Suprapubic skin (tissue), 4 donors: Measurements from ENCODE around the gene MKLN1. TPM values are rescaled to one million over a fixed set of nuclear protein-coding genes. Genes with fewer than 3 reads are reported as not detected.

Source experiments
- DNase-seq, 2 donors: peaks; one replicate each; pipeline ENCODE4 v3.0.0-alpha.2; 2019; ENCODE audit warnings: low spot score in 2 of 2
- H3K27ac ChIP-seq: fragments of 200-600 bp; sonication (generic); one replicate; pipeline ENCODE4 v1.5.1; 2019
- H3K27me3 ChIP-seq: fragments of 200-600 bp; sonication (generic); one replicate; pipeline ENCODE4 v1.5.1; 2019
- H3K36me3 ChIP-seq: fragments of 200-600 bp; sonication (generic); one replicate; pipeline ENCODE4 v1.5.1; 2019
- H3K4me1 ChIP-seq: fragments of 200-600 bp; sonication (generic); one replicate; pipeline ENCODE4 v1.5.1; 2019
- H3K4me3 ChIP-seq: fragments of 200-600 bp; sonication (generic); one replicate; pipeline ENCODE4 v1.5.1; 2019; ENCODE audit warnings: mild to moderate bottlenecking
- H3K9me3 ChIP-seq: fragments of 200-600 bp; sonication (generic); one replicate; pipeline ENCODE4 v1.5.1; 2019
- EP300 ChIP-seq: sonication (generic); formaldehyde crosslinking; IDR thresholded peaks from one replicate; pipeline ENCODE4 v1.6.1; 2017; ENCODE audit warnings: antibody characterized with exemption
- POLR2A ChIP-seq, 2 donors: fragments of 450-650 bp; IDR thresholded peaks; one replicate each; pipeline ENCODE4 v1.6.1; 2017; ENCODE audit warnings: antibody characterized with exemption in 2 of 2, mild to moderate bottlenecking in 2 of 2, moderate library complexity in 2 of 2
- POLR2AphosphoS5 ChIP-seq, 3 donors: sonication (generic); formaldehyde crosslinking; IDR thresholded peaks; one replicate each; pipeline ENCODE4 v1.6.1; 2017; ENCODE audit warnings: antibody characterized with exemption in 3 of 3
- WGBS: methylation state at CpG from one replicate; pipeline ENCODE4 v1.1.5; 2018; 5-methylcytosine and 5-hydroxymethylcytosine counted together
- total RNA-seq, 4 donors: library from RNA; depleted of rRNA; stranded (reverse); fragments of >200 nt; gene quantifications; one replicate each; pipeline ENCODE4 v1.1.0, GENCODE V29; 2016
- TF ChIP-seq, protein P1 (sequence below), 2 donors: fragments of 200-600 bp in 1 of 2; fragments of 450-650 bp in 1 of 2; sonication (generic) in 1 of 2; IDR thresholded peaks; one replicate each; pipeline ENCODE4 v1.5.1; 2016 to 2019; ENCODE audit warnings: antibody characterized with exemption in 2 of 2, mild to moderate bottlenecking in 1 of 2, moderate library complexity in 1 of 2

Gene MKLN1
- total RNA-seq = 10 to 100 TPM; 32.9 to 76.0 (median 39.9) TPM

DNA sequence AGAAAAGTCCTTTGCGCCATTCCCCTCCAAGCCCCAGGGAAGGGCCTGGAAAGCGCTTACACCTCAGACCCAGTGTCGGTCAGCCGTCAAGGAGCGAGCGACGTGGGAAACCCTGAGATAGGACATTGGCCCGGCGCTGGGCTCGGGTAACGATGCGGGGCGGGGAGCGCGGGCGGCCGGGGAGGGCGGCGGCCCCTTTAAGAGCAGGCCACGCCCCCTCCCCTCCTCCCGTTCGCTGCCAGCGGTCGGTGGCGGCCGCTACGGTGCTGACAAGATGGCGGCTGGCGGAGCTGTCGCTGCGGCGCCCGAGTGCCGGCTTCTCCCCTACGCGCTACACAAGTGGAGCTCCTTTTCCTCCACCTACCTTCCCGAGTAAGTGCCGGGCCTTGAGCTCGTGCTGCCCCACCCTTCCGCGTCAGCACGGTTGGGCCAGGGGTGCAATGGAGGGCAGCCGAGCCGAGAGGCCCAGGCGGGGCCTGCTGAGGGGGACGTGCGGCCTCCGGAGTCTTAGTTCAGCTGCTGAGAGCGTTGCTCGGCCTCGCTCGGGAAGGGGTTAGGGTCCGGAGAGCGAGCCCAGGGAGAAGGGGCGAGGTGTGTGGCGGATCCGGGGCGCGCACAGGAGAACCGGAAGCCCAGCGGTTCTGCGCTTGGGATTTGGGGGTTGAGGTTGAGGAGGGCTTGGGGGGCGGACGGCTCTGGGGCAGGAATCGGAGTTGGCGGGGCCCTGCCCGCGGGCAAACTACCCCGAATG, at the start of gene MKLN1:
Gene MKLN1, plus strand, starts transcription at position 251 of the 751 bp plus-strand sequence. Its CDS starts 24 bp downstream, at position 275.
- Histone ChIP-seq H3K27me3 (no peaks in the 10 kb centered on the region), H3K27ac (peak within 1 kb of the TSS; percentile 98), H3K9me3 (no peaks in the 10 kb centered on the region), H3K36me3 (no peaks in the 10 kb centered on the region), H3K4me3 (peak within 1 kb of the TSS; percentile 76), H3K4me1 (peaks cover 41% of the 10 kb centered on the region)
- 0% methylated on average over 14 of the region's 69 CpGs for WGBS
- TF ChIP-seq POLR2A (IDR thresholded peaks at IDR 0.05) (peak; percentile 79 to 93), EP300 (no peak), POLR2AphosphoS5 (IDR thresholded peaks at IDR 0.05) (peak; percentile 79 to 90 (median 90))
- TF ChIP-seq, protein P1, sequence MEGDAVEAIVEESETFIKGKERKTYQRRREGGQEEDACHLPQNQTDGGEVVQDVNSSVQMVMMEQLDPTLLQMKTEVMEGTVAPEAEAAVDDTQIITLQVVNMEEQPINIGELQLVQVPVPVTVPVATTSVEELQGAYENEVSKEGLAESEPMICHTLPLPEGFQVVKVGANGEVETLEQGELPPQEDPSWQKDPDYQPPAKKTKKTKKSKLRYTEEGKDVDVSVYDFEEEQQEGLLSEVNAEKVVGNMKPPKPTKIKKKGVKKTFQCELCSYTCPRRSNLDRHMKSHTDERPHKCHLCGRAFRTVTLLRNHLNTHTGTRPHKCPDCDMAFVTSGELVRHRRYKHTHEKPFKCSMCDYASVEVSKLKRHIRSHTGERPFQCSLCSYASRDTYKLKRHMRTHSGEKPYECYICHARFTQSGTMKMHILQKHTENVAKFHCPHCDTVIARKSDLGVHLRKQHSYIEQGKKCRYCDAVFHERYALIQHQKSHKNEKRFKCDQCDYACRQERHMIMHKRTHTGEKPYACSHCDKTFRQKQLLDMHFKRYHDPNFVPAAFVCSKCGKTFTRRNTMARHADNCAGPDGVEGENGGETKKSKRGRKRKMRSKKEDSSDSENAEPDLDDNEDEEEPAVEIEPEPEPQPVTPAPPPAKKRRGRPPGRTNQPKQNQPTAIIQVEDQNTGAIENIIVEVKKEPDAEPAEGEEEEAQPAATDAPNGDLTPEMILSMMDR (IDR thresholded peaks at IDR 0.05) = no peak
- DNase-seq = peak; percentile 93 to 97

DNA sequence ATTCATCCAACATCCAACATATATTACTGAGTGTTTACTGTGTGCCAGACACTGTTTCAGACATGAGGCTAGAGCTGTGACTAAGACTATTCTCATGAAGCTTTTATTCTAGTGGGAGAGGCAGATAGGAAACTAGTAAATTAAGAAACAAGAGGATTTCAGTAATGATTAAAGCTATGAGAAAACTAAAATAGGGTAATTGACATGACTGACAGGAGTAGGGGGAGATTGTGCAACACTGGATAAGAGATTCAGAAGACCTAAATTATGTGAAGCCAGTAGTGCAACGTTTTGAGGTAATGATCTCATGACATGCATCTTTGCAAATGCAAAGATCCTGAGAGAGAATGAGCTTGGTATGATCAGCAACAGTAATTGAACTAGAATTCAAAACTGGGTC, 48.6 kb upstream of the MKLN1 start:
- H3K36me3 ChIP-seq = no peaks in the 10 kb centered on the region
- H3K27ac ChIP-seq = no peak overlapping the region
- H3K27me3 ChIP-seq = no peaks in the 10 kb centered on the region
- no peaks in the 10 kb centered on the region for H3K4me1 ChIP-seq
- no peaks in the 10 kb centered on the region for H3K9me3 ChIP-seq
- DNase-seq = no peak
- no peak for TF ChIP-seq EP300
- WGBS = 28% methylated on average over 1 of the region's 1 CpG
- H3K4me3 ChIP-seq = no peak overlapping the region

DNA sequence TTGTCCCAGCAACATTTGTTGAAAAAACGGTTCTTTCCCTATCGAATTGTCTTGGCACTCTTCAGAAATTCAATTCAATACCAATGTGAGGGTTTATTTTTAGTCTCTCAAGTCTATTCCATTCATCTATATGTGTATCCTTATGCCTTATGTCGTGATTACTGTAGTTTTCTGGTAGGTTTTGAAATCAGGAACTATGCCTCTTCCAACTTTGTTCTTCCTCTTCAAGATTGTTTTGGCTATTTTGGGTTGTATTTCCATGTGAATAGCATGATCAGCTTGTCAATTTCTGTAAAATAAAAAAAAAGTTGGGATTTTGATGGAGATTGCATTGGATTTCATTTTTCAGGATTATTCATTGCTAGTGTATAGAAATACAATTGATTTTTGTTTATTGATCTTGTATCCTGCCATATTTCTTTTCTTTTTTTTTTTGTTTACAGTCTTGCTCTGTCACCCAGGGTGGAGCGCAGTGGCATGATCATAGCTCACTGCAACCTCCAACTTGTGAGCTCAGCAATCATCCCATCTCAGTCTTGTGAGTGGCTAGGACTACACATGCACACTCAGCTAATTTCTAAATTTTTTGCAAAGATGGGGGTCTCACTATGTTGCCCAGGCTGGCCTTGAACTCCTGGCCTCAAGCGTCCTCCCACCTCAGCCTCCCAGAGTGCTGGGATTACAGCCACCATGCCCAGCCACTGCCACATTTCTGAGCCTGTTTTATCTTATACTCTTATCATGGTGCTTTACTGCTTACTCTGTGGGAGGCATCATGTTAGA, 46.2 kb upstream of the MKLN1 start:
- DNase-seq = no peak
- no peaks in the 10 kb centered on the region for H3K27me3 ChIP-seq
- TF ChIP-seq POLR2AphosphoS5 (IDR thresholded peaks at IDR 0.05) = no peak
- TF ChIP-seq EP300 = no peak
- TF ChIP-seq POLR2A (IDR thresholded peaks at IDR 0.05) = no peak
- TF ChIP-seq, protein P1 (IDR thresholded peaks at IDR 0.05) = no peak
- 85% methylated on average over 5 of the region's 5 CpGs for WGBS
- no peak overlapping the region for H3K4me3 ChIP-seq
- no peak overlapping the region for H3K27ac ChIP-seq
- H3K36me3 ChIP-seq = no peaks in the 10 kb centered on the region
- peaks cover 20% of the 10 kb centered on the region for H3K4me1 ChIP-seq
- H3K9me3 ChIP-seq = no peaks in the 10 kb centered on the region

DNA sequence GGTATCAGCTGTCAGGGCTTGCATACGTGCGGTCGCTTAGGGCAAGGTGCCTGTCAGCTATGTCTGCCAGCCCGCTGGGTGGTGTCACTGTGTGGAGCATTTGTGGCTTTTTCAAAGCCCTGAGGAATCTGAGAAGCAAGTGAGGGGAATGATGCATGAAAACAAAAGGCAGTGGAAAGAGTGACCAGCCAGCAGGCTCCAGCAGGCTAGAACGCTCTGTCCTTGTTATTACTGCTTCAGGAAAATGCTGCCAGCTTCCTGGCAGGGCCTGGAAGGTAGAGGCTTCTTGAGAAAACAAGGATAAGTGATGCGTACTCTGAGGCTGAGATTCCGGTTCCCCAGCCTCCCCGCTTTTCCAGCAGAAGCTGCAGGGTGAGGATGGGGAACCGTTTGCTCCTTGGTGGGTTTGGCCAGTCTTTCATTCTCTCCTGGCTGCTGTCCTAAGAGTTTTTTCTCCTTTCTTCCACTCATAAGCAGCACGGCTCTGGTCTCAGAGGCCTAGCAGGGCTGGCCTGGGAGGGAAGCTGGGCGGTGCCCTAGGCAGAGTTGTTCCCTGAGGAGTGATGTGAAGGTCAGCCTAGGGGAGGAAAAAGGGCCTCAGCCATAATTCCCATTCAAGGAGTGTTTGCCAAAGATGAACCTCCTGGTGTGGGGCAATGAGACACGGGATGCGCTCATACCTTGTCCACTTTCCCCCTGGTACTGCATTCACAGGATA, 42.8 kb upstream of the MKLN1 start:
- no peak overlapping the region for H3K4me3 ChIP-seq
- peak; percentile 78 to 87 for DNase-seq
- H3K4me1 ChIP-seq = peaks cover 20% of the 10 kb centered on the region
- 58% methylated on average over 13 of the region's 13 CpGs for WGBS
- no peaks in the 10 kb centered on the region for H3K36me3 ChIP-seq
- no peaks in the 10 kb centered on the region for H3K9me3 ChIP-seq
- H3K27ac ChIP-seq = peak overlapping the region; percentile 88
- peak in 2 of 3 donors; percentile 59 to 88 for TF ChIP-seq POLR2AphosphoS5 (IDR thresholded peaks at IDR 0.05)
- TF ChIP-seq, protein P1 (IDR thresholded peaks at IDR 0.05) = no peak
- no peaks in the 10 kb centered on the region for H3K27me3 ChIP-seq

DNA sequence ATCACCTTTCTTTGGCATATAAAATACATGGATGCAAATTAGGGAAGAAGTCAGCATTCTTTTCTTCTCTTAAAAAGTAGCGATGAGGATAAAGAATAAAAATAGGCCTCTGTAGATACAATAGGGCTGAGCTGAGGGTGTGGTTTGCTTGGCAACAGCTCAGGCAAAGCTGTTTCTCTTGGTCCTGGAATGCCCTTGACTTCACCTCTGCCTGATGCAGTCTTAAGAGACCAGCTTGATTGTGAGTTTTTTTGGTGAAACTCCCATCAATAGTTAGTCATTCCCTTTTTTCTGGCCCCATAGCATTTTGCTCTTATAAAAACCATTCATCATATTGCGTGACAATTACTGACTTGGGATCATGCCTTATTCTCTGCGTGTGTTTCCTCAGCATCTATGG, 42.1 kb upstream of the MKLN1 start:
- Histone ChIP-seq H3K4me1 (peaks cover 20% of the 10 kb centered on the region), H3K27ac (peak overlapping the region; percentile 88), H3K4me3 (no peak overlapping the region), H3K9me3 (no peaks in the 10 kb centered on the region), H3K27me3 (no peaks in the 10 kb centered on the region), H3K36me3 (no peaks in the 10 kb centered on the region)
- DNase-seq = no peak
- TF ChIP-seq POLR2A (IDR thresholded peaks at IDR 0.05) (no peak), EP300 (no peak), POLR2AphosphoS5 (IDR thresholded peaks at IDR 0.05) (peak in 2 of 3 donors; percentile 5 to 31)
- TF ChIP-seq, protein P1 (IDR thresholded peaks at IDR 0.05) = no peak
- WGBS = 63% methylated on average over 3 of the region's 3 CpGs
